Measurements from ENCODE around the gene TNRC18. TPM values are rescaled to one million over a fixed set of nuclear protein-coding genes. Genes with fewer than 3 reads are reported as not detected.
"Not testable (repeated sequence)": the region's sequence is repeated elsewhere in the genome, so short reads cannot be mapped to it uniquely, and the experiment has no call there.

The TNRC18 gene
- total and polyA plus RNA-seq, 2 experiments from 2014 or later = 18.1 to 52.8 TPM

DNA sequence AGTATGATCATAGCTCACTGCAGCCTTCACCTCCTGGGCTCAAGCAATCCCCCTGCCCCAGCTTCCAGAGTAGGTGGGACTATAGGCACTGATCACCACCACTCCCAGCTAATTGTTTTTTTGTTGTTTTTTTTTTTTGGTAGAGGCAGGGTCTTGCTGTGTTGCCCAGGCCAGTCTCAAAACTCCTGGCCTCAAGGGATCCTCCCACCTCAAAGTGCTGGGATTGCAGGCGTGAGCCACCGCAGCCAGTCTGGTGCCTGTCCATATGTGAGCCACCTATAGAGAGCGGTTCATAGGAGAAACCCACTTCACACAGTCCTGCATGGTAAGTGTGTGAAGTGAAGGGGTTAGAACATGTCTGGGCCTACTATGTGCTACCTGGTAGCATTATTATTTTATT is 93.3 kb downstream of the TNRC18 start:
- no peak overlapping the region for H3K4me3 ChIP-seq
- no peaks in the 10 kb centered on the region for H3K27me3 ChIP-seq
- peaks cover 21% of the 10 kb centered on the region for H3K79me2 ChIP-seq
- H3K4me1 ChIP-seq (ENCODE audit: insufficient read depth) = no peaks in the 10 kb centered on the region
- no peak for TF ChIP-seq EZH2 (IDR thresholded peaks at IDR 0.05; ENCODE audit: borderline replicate concordance)
- TF ChIP-seq, protein P1, sequence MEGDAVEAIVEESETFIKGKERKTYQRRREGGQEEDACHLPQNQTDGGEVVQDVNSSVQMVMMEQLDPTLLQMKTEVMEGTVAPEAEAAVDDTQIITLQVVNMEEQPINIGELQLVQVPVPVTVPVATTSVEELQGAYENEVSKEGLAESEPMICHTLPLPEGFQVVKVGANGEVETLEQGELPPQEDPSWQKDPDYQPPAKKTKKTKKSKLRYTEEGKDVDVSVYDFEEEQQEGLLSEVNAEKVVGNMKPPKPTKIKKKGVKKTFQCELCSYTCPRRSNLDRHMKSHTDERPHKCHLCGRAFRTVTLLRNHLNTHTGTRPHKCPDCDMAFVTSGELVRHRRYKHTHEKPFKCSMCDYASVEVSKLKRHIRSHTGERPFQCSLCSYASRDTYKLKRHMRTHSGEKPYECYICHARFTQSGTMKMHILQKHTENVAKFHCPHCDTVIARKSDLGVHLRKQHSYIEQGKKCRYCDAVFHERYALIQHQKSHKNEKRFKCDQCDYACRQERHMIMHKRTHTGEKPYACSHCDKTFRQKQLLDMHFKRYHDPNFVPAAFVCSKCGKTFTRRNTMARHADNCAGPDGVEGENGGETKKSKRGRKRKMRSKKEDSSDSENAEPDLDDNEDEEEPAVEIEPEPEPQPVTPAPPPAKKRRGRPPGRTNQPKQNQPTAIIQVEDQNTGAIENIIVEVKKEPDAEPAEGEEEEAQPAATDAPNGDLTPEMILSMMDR (IDR thresholded peaks at IDR 0.05; ENCODE audit: poor library complexity) = no peak
- no peak for TF ChIP-seq EZH2phosphoT487 (IDR thresholded peaks at IDR 0.05; ENCODE audit: low read depth, severe bottlenecking, unreplicated experiment)
- H3K36me3 ChIP-seq (replicated peaks; ENCODE audit: insufficient read depth, low read depth) = no peaks in the 10 kb centered on the region
- no peak for DNase-seq (ENCODE audit: low spot score)
- no peak overlapping the region for H2AFZ ChIP-seq
- 94% methylated on average over 3 of the region's 3 CpGs for WGBS (ENCODE audit: low lambda C conversion rate, missing lambda C conversion rate)
- no peaks in the 10 kb centered on the region for H3K9me3 ChIP-seq (ENCODE audit: low read depth)
- no peak overlapping the region for H3K27ac ChIP-seq
- no peak overlapping the region for H3K4me2 ChIP-seq
- H4K20me1 ChIP-seq (ENCODE audit: insufficient read depth, poor library complexity, severe bottlenecking) = peaks cover 8% of the 10 kb centered on the region
- no peaks in the 10 kb centered on the region for H3K9me2 ChIP-seq (replicated peaks; ENCODE audit: insufficient read depth)

GRCh38 chr7:5324961-5325360 is 98.7 kb downstream of the TNRC18 start:
- no peaks in the 10 kb centered on the region for H3K9me3 ChIP-seq (ENCODE audit: low read depth)
- no peak overlapping the region for H2AFZ ChIP-seq
- DNase-seq (ENCODE audit: low spot score) = no peak
- no peak overlapping the region for H3K4me2 ChIP-seq
- H3K27ac ChIP-seq = no peak overlapping the region
- no peaks in the 10 kb centered on the region for H3K79me2 ChIP-seq
- H3K36me3 ChIP-seq (replicated peaks; ENCODE audit: insufficient read depth, low read depth) = no peaks in the 10 kb centered on the region
- WGBS (ENCODE audit: low lambda C conversion rate, missing lambda C conversion rate) = 92% methylated on average over 4 of the region's 10 CpGs
- no peaks in the 10 kb centered on the region for H3K27me3 ChIP-seq
- TF ChIP-seq EZH2 (IDR thresholded peaks at IDR 0.05; ENCODE audit: borderline replicate concordance) (no peak), EZH2phosphoT487 (IDR thresholded peaks at IDR 0.05; ENCODE audit: low read depth, severe bottlenecking, unreplicated experiment) (no peak)
- TF ChIP-seq, protein P1 (IDR thresholded peaks at IDR 0.05; ENCODE audit: poor library complexity) = no peak
- no peaks in the 10 kb centered on the region for H3K9me2 ChIP-seq (replicated peaks; ENCODE audit: insufficient read depth)
- peaks cover 3% of the 10 kb centered on the region for H4K20me1 ChIP-seq (ENCODE audit: insufficient read depth, poor library complexity, severe bottlenecking)
- no peaks in the 10 kb centered on the region for H3K4me1 ChIP-seq (ENCODE audit: insufficient read depth)
- no peak overlapping the region for H3K4me3 ChIP-seq

DNA sequence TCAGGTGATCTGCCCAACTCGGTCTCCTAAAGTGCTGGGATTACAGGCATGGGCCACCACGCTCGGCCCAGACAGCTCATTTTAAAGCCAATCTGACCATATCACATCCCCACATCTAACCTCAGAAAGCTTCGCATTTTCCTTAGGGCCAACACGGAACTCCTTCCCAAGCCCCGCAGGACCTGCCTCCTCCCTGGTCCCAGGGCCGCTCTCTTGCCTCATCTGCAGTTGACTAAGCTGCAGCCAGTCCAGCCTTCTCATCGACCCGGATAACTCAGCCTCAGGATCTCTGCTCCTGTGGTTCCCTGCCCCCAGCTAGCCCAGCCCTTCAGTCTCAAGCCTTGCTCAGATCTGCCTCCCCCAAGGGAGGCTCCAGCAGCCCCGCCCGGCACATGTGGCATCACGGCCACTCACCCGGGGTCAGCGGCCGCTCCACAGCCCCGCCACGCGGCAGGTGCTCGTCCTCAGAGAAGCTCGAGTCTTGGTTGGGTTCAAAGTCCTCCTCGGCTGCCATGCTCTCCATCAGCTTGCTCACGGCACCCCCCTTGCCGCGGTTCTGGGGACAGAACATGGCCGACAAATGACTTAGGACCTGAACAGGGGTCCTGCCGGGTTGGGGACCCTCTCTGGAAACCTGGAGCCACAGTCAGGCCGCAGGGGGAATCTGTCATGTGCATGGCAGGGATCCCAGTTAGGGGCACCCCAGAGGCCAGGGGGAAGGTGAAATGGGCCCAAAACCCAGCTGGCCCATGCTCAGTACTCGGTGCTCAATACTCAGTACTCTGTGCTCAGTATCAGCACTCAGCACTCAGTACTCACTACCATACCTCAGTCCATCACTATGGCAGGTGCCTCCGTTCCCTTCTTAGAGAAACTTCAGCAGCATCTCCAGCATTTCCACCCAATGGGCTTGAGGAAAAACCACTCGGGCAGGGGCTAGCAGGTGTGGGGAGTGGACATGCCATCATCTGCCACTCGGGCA is 99.5 kb downstream of the TNRC18 start:
- H3K4me3 ChIP-seq; H3K4me1 ChIP-seq (ENCODE audit: insufficient read depth); H3K4me2 ChIP-seq; H3K9me2 ChIP-seq (replicated peaks; ENCODE audit: insufficient read depth); DNase-seq (ENCODE audit: low spot score); H3K36me3 ChIP-seq (replicated peaks; ENCODE audit: insufficient read depth, low read depth); H3K79me2 ChIP-seq; H3K27ac ChIP-seq; H4K20me1 ChIP-seq (ENCODE audit: insufficient read depth, poor library complexity, severe bottlenecking); H3K9me3 ChIP-seq (ENCODE audit: low read depth); H2AFZ ChIP-seq; H3K27me3 ChIP-seq: not testable (repeated sequence)
- 93% methylated on average over 31 of the region's 31 CpGs for WGBS (ENCODE audit: low lambda C conversion rate, missing lambda C conversion rate)

DNA sequence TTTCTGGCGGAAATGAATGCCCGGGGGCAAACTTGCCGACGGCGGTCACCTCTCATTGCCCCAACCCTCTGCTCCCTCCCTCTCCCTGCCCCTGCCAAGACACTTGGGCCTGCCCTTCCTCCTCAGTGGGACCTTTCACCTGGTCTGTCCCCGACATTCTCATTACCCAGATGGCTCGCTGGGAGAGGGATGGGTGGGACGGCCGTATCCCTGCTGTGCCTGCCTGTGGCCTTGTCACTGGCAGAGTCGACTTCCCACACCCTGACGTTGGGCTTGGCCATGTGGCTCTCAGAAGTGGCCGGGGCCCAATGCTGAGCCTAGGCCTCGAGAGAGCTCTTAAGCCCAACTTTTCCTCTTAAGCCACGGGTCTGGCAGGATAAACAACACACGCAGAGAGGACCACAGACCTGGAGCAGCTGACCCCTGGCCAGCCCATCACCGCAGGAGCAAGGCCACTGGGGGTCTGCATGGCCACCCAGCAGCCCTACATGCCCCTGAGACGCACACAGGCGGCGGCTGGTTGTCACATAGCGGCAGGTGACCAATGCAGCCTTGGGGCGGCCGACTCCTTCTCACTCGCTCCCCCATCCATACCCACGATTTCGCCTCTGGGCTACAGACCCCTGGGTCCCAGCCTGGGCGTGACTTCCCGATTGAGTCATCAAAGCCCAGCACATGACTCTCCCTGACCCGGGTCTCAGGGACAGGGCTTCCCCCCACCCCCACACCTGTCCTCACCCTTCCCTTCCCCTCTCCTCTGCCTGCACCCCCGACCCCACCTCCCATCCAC is 100.8 kb downstream of the TNRC18 start:
- Histone ChIP-seq H3K27me3 (no peaks in the 10 kb centered on the region), H4K20me1 (ENCODE audit: insufficient read depth, poor library complexity, severe bottlenecking) (no peaks in the 10 kb centered on the region), H3K9me2 (replicated peaks; ENCODE audit: insufficient read depth) (no peaks in the 10 kb centered on the region), H3K36me3 (replicated peaks; ENCODE audit: insufficient read depth, low read depth) (no peaks in the 10 kb centered on the region), H3K9me3 (ENCODE audit: low read depth) (peaks cover 3% of the 10 kb centered on the region), H3K4me1 (ENCODE audit: insufficient read depth) (no peaks in the 10 kb centered on the region), H3K4me2 (no peak overlapping the region), H3K4me3 (no peak overlapping the region), H3K27ac (no peak overlapping the region), H2AFZ (no peak overlapping the region), H3K79me2 (no peaks in the 10 kb centered on the region)
- TF ChIP-seq, protein P1 (IDR thresholded peaks at IDR 0.05; ENCODE audit: poor library complexity) = no peak
- no peak for TF ChIP-seq EZH2phosphoT487 (IDR thresholded peaks at IDR 0.05; ENCODE audit: low read depth, severe bottlenecking, unreplicated experiment)
- TF ChIP-seq EZH2 (IDR thresholded peaks at IDR 0.05; ENCODE audit: borderline replicate concordance) = no peak
- 88% methylated on average over 25 of the region's 29 CpGs for WGBS (ENCODE audit: low lambda C conversion rate, missing lambda C conversion rate)
- DNase-seq (ENCODE audit: low spot score) = no peak
